ENCODE results near the gene SRSF8.

DNA sequence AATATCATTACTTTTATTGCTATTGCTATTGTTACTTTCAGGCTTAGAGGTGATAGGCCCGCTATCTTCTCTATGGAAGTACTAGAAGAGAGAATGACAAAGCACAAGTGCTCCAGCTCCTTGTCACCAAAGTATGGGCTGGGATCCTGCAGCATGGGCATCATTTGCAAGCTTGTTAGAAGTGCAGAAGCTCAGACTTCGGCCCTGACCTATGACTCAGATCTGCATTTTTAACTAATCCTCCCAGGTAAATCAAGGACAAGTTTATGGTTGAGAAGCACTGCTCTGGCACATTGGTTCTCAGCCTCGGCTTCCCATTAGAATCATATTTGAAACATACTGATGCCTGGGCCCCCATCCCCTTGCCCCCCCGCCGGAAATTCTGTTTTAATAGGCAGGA, 14.3 kb downstream of the SRSF8 start:
- no peak for TF ChIP-seq TAF1 (IDR thresholded peaks at IDR 0.05; ENCODE audit: low read depth, low read length)
- TF ChIP-seq POLR2A (IDR thresholded peaks at IDR 0.05; ENCODE audit: low read depth, low read length), result no peak
- TF ChIP-seq SPI1 (IDR thresholded peaks at IDR 0.05; ENCODE audit: low read depth, low read length), result no peak
- TF ChIP-seq POLR2AphosphoS5 (IDR thresholded peaks at IDR 0.05; ENCODE audit: low read depth, low read length), result no peak

All from GM12891 (cell line).